ENCODE data around the gene CAMTA1. TPM values are rescaled to one million over a fixed set of nuclear protein-coding genes. Genes with fewer than 3 reads are reported as not detected.
A peak's percentile ranks its signal among the peaks of the same experiment; 100 is the strongest.

CAMTA1 gene
- total RNA-seq, 1 experiment from 2014 or later = 50.3 TPM

DNA sequence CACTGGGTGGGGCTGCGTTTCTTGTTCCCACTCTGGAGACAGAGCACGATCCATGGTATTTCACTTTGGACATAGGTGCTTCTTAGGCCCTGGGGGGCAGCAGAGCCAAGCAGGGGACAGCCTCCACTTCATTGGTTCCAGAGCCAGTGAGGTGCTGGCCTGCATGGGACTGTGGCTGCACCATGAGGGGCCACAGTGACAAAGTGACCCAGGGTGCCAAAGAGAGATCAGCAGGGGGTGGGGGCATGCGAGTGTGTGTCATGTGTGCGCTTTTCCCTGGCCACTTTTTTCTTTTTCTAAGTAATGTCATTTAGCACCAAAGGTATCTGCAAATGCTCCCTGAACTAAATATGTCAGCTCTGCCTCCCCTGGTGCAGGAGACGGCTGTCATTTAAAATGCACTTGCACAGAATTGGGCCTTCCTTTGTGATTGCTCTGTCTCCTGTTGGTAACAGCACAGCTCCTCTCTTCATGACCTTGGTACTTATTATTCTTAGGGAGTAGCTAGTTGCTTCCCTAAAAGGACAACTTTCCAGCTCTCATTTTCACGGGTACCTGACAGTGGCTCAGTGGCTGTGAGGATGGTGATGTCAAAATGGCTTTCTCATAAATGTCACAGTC, 910.4 kb downstream of the CAMTA1 start:
- TF ChIP-seq, protein P1, sequence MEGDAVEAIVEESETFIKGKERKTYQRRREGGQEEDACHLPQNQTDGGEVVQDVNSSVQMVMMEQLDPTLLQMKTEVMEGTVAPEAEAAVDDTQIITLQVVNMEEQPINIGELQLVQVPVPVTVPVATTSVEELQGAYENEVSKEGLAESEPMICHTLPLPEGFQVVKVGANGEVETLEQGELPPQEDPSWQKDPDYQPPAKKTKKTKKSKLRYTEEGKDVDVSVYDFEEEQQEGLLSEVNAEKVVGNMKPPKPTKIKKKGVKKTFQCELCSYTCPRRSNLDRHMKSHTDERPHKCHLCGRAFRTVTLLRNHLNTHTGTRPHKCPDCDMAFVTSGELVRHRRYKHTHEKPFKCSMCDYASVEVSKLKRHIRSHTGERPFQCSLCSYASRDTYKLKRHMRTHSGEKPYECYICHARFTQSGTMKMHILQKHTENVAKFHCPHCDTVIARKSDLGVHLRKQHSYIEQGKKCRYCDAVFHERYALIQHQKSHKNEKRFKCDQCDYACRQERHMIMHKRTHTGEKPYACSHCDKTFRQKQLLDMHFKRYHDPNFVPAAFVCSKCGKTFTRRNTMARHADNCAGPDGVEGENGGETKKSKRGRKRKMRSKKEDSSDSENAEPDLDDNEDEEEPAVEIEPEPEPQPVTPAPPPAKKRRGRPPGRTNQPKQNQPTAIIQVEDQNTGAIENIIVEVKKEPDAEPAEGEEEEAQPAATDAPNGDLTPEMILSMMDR (IDR thresholded peaks at IDR 0.05; ENCODE audit: unreplicated experiment) = no peak
- Mint-ChIP-seq H3K27me3 (ENCODE audit: unreplicated experiment) (peaks cover 83% of the 10 kb centered on the region), H3K27ac (ENCODE audit: unreplicated experiment) (no peak overlapping the region), H3K4me3 (ENCODE audit: low read depth, unreplicated experiment) (no peak overlapping the region), H3K4me1 (ENCODE audit: low read depth, unreplicated experiment) (no peaks in the 10 kb centered on the region), H3K36me3 (ENCODE audit: insufficient read depth, unreplicated experiment) (no peaks in the 10 kb centered on the region), H3K9me3 (ENCODE audit: low read depth, unreplicated experiment) (peaks cover 3% of the 10 kb centered on the region)
- CTCF ChIA-PET = interaction anchor here (0.5 to 1.1 kb wide), 3 partner anchors 12 to 1289 kb away, joined by 3 to 5 read pairs (median 4); no protein-coding TSS in a partner anchor
- BruUV-seq (replicated peaks) = no TSS peak
- DNase-seq = no peak
- intact Hi-C loops (cut with micrococcal nuclease; ENCODE audit: unreplicated experiment) = no loop called here

DNA sequence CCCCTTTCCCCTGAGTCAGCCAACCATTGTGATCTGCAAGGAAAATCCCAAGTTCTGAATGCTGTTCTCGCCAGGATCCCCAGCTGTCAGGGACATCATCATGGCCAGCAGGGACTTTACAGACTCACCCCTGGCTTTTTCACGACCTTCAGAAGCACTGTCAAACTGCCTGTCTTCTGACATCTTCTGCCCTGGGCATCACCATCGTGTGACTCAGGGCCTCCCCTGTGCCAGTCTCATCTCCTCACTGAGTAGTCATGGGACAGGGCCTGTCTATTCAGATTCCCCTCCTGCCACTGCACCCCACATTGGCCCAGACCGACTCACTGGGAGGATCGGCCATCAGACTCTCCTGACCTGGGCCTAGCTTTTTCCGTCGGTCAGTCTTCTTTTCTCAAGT, 913.4 kb downstream of the CAMTA1 start:
- peaks cover 2% of the 10 kb centered on the region for H3K36me3 Mint-ChIP-seq (ENCODE audit: insufficient read depth, unreplicated experiment)
- CTCF ChIA-PET = no interaction called here
- no peaks in the 10 kb centered on the region for H3K4me1 Mint-ChIP-seq (ENCODE audit: low read depth, unreplicated experiment)
- peaks cover 82% of the 10 kb centered on the region for H3K27me3 Mint-ChIP-seq (ENCODE audit: unreplicated experiment)
- intact Hi-C loops (cut with micrococcal nuclease; ENCODE audit: unreplicated experiment) = no loop called here
- TF ChIP-seq, protein P1 (IDR thresholded peaks at IDR 0.05; ENCODE audit: unreplicated experiment) = no peak
- H3K27ac Mint-ChIP-seq (ENCODE audit: unreplicated experiment) = no peak overlapping the region
- H3K4me3 Mint-ChIP-seq (ENCODE audit: low read depth, unreplicated experiment) = no peak overlapping the region
- H3K9me3 Mint-ChIP-seq (ENCODE audit: low read depth, unreplicated experiment) = no peaks in the 10 kb centered on the region
- BruUV-seq (replicated peaks) = no TSS peak
- no peak for DNase-seq

DNA sequence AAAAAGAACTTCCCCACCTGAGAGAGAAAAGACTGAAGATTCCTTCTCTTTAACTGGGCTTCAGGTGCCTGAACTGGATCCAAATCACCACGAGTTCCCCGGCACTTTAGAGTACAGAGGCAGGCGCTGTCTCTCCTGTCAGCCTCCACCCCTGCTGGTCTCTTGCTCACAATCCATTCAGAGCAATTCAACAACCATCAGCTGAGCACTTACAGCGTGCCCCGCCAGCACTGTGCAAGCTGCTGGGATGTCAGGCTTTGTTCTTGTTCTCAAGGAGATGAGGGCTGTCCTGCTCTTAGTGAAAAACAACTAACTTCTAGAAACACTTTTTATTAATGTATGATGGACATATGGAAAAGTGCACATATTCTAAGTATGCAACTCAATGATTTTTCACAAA, 917.1 kb downstream of the CAMTA1 start:
- no peaks in the 10 kb centered on the region for H3K9me3 Mint-ChIP-seq (ENCODE audit: low read depth, unreplicated experiment)
- intact Hi-C loops (cut with micrococcal nuclease; ENCODE audit: unreplicated experiment) = no loop called here
- peaks cover 54% of the 10 kb centered on the region for H3K27me3 Mint-ChIP-seq (ENCODE audit: unreplicated experiment)
- DNase-seq = no peak
- CTCF ChIA-PET = interaction anchor here (0.6 to 0.7 kb wide), 3 partner anchors 24 to 1092 kb away, joined by 4 to 6 read pairs (median 5); no protein-coding TSS in a partner anchor
- H3K4me3 Mint-ChIP-seq (ENCODE audit: low read depth, unreplicated experiment) = peak overlapping the region; percentile 48
- H3K4me1 Mint-ChIP-seq (ENCODE audit: low read depth, unreplicated experiment) = no peaks in the 10 kb centered on the region
- BruUV-seq (replicated peaks) = no TSS peak
- H3K36me3 Mint-ChIP-seq (ENCODE audit: insufficient read depth, unreplicated experiment) = peaks cover 22% of the 10 kb centered on the region
- TF ChIP-seq, protein P1 (IDR thresholded peaks at IDR 0.05; ENCODE audit: unreplicated experiment) = no peak
- no peak overlapping the region for H3K27ac Mint-ChIP-seq (ENCODE audit: unreplicated experiment)

DNA sequence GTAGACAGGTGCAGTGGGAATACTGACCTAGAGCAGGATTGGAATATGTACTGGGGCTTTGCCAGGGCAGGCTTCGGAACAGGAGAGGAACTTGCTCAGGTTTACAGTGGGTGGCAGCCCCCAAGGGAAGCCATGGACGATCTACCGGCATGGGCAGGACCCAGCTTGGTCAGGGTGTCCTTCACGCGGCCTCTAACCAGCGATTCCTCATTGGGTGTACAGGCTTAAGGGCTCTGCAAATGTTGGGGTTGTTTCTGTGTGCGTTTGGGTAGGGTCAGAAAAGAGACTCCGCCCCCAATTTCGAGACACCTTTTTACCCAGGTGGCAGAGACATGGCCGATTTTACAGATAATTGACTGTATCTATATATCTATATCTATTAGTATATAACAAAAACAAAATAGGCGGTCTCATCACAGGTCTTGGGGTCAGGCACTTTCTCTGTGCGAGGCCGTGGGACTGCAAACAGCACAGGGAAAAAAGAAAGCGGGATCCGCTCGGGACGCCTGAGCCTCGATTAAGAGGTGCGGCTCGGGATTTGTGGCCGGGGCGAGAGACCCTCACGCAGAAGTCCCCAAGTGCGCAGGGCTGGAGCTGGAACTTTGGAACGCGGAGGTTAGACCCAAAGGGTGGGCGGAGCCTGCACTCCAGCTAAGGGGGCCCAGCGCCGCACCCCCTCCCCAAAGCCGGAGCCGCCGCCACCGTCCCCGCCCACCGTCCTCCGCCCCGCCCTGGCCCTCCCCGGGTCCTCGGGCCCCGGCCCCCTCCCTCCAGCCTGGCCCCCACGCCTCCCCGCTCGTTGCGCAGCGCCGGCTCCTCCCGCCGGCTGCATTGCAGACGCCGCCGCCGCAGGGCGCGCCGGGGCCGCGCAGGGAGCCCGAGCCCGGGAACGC, 918.3 kb downstream of the CAMTA1 start:
- intact Hi-C loops (cut with micrococcal nuclease; ENCODE audit: unreplicated experiment) = no loop called here
- Mint-ChIP-seq H3K27ac (ENCODE audit: unreplicated experiment) (no peak overlapping the region), H3K36me3 (ENCODE audit: insufficient read depth, unreplicated experiment) (peaks cover 22% of the 10 kb centered on the region), H3K9me3 (ENCODE audit: low read depth, unreplicated experiment) (no peaks in the 10 kb centered on the region), H3K4me3 (ENCODE audit: low read depth, unreplicated experiment) (peak overlapping the region; percentile 48), H3K4me1 (ENCODE audit: low read depth, unreplicated experiment) (no peaks in the 10 kb centered on the region), H3K27me3 (ENCODE audit: unreplicated experiment) (peaks cover 50% of the 10 kb centered on the region)
- peak; percentile 25 for DNase-seq
- CTCF ChIA-PET = interaction anchor here (0.6 to 1.0 kb wide), 4 partner anchors 22 to 1094 kb away, joined by 4 to 6 read pairs (median 6); no protein-coding TSS in a partner anchor
- BruUV-seq (replicated peaks) = no TSS peak
- TF ChIP-seq, protein P1 (IDR thresholded peaks at IDR 0.05; ENCODE audit: unreplicated experiment) = no peak
